NCI-H1436 treated with DMSO at 0.1 percent for 48 hours (cell line): ENCODE data around the gene LZTR1.

Source experiments
- DNase-seq: peaks from one replicate; lab custom pipeline; 2025; lab: John Stamatoyannopoulos, UW

Gene LZTR1

GRCh38 chr22:20980938-20981722 lies 967 bp upstream of the LZTR1 start:
- DNase-seq = no peak

- no peak for DNase-seq
These were observed 426 bp downstream of the LZTR1 start for GRCh38 chr22:20982563-20982882.

- no peak for DNase-seq
These were observed 1.1 kb downstream of the LZTR1 start for GRCh38 chr22:20983081-20983771.

GRCh38 chr22:20985720-20986119 lies 3.6 kb downstream of the LZTR1 start:
- DNase-seq = no peak

- DNase-seq = no peak
These were observed 4.3 kb downstream of the LZTR1 start for GRCh38 chr22:20986365-20986764.

- DNase-seq = no peak
These were observed 5.3 kb downstream of the LZTR1 start for GRCh38 chr22:20987375-20987774.

- DNase-seq = no peak
These were observed 6.7 kb downstream of the LZTR1 start for GRCh38 chr22:20988573-20989322.

GRCh38 chr22:20989323-20990138 lies 7.4 kb downstream of the LZTR1 start:
- no peak for DNase-seq

GRCh38 chr22:20990184-20991180 lies 8.4 kb downstream of the LZTR1 start:
- no peak for DNase-seq

GRCh38 chr22:20991252-20992055 lies 9.4 kb downstream of the LZTR1 start:
- DNase-seq = no peak

GRCh38 chr22:20992056-20992442 lies 10.0 kb downstream of the LZTR1 start:
- no peak for DNase-seq

- DNase-seq = no peak
These were observed 10.6 kb downstream of the LZTR1 start for GRCh38 chr22:20992456-20993303.

- no peak for DNase-seq
These were observed 11.4 kb downstream of the LZTR1 start for GRCh38 chr22:20993304-20994127.

GRCh38 chr22:20994128-20994901 lies 12.2 kb downstream of the LZTR1 start:
- no peak for DNase-seq

- DNase-seq = no peak
These were observed 12.8 kb downstream of the LZTR1 start for GRCh38 chr22:20994902-20995241.

- DNase-seq = no peak
These were observed 13.4 kb downstream of the LZTR1 start for GRCh38 chr22:20995329-20996030.

GRCh38 chr22:20996031-20996410 lies 13.9 kb downstream of the LZTR1 start:
- DNase-seq = no peak
